ENCODE data around the gene UBE2R2.
"Not testable (repeated sequence)": the region's sequence is repeated elsewhere in the genome, so short reads cannot be mapped to it uniquely, and the experiment has no call there.

The UBE2R2 gene

DNA sequence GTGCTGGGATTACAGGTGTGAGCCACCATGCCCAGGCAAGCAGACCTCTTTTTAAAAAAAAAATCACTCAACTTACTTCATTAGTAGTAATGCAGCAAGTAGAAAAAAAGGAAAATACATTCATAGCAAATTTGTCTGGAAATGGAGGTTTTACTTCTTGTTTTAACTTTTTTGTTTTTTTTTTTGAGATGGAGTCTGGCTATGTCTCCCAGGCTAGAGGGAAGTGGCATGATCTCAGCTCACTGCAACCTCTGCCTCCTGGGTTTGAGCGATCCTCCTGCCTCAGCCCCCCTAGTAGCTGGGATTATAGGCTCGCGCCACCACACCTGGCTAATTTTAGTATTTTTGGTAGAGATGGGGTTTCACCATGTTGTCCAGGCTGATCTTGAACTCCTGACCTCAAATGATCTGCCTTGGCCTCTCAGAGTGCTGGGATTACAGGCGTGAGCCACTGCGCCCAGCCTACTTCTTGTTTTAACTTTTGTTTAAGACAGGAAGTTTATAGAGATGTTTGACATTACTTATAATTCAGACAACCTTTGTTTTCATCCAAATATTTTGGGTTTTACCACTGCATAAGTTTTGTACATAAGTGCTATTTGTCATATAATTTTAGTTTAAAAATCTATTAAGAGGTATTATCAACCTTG lies 26.5 kb downstream of the UBE2R2 start:
- DNase-seq (no peak), ATAC-seq (ENCODE audit: insufficient read depth, low read depth) (no peak)
- no peak overlapping the region for H3K4me2 ChIP-seq (ENCODE audit: insufficient read depth, low read length)
- H4K20me1 ChIP-seq (ENCODE audit: insufficient read depth, low read length), result peaks cover 65% of the 10 kb centered on the region
- no peak overlapping the region for H3K9ac ChIP-seq (ENCODE audit: low read depth, low read length)
- H3K27me3 ChIP-seq (ENCODE audit: insufficient read depth, low read length, poor library complexity), result no peaks in the 10 kb centered on the region
- H3K36me3 ChIP-seq (ENCODE audit: insufficient read depth, low read length), result peaks cover 3% of the 10 kb centered on the region
- TF ChIP-seq, protein P1, sequence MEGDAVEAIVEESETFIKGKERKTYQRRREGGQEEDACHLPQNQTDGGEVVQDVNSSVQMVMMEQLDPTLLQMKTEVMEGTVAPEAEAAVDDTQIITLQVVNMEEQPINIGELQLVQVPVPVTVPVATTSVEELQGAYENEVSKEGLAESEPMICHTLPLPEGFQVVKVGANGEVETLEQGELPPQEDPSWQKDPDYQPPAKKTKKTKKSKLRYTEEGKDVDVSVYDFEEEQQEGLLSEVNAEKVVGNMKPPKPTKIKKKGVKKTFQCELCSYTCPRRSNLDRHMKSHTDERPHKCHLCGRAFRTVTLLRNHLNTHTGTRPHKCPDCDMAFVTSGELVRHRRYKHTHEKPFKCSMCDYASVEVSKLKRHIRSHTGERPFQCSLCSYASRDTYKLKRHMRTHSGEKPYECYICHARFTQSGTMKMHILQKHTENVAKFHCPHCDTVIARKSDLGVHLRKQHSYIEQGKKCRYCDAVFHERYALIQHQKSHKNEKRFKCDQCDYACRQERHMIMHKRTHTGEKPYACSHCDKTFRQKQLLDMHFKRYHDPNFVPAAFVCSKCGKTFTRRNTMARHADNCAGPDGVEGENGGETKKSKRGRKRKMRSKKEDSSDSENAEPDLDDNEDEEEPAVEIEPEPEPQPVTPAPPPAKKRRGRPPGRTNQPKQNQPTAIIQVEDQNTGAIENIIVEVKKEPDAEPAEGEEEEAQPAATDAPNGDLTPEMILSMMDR (IDR thresholded peaks at IDR 0.05; ENCODE audit: borderline replicate concordance, extremely low read depth, low read length, poor library complexity, severe bottlenecking), result no peak
- TF ChIP-seq EZH2 (IDR thresholded peaks at IDR 0.05; ENCODE audit: borderline replicate concordance, low read depth, low read length, severe bottlenecking), result no peak
- H3K9me3 ChIP-seq (ENCODE audit: insufficient read depth, low read length, severe bottlenecking), result no peaks in the 10 kb centered on the region
- H2AFZ ChIP-seq (ENCODE audit: low read depth, low read length), result no peak overlapping the region
- H3K4me3 ChIP-seq (ENCODE audit: low read depth in 1 of 2, low read length in 2 of 2), result no peak overlapping the region
- H3K79me2 ChIP-seq (ENCODE audit: insufficient read depth, low read length), result peaks cover 99% of the 10 kb centered on the region
- no peak overlapping the region for H3K27ac ChIP-seq (ENCODE audit: low read length)
- H3K4me1 ChIP-seq (ENCODE audit: insufficient read depth, low read length), result no peaks in the 10 kb centered on the region

DNA sequence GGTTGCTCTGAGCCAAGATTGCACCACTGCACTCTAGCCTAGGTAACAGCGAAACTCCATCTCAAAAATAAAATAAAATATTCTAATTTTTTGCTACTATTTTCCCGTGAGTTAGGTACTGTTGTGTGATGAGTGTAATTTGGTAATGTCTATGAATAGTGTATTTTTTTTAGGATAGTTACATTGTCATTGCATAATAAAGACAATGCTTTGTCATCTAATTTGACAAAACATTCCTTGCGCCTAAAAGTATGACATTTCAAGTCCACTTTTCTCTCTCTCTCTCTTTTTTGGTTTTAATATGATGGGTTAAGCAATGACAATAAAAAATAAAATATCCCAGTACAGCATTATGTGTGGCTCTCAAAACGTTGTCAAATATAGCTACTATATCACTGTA lies 29.3 kb downstream of the UBE2R2 start:
- Histone ChIP-seq H3K4me3 (ENCODE audit: low read depth in 1 of 2, low read length in 2 of 2) (no peak overlapping the region), H3K79me2 (ENCODE audit: insufficient read depth, low read length) (peaks cover 99% of the 10 kb centered on the region), H3K9me3 (ENCODE audit: insufficient read depth, low read length, severe bottlenecking) (no peaks in the 10 kb centered on the region), H2AFZ (ENCODE audit: low read depth, low read length) (no peak overlapping the region), H3K9ac (ENCODE audit: low read depth, low read length) (no peak overlapping the region), H3K36me3 (ENCODE audit: insufficient read depth, low read length) (no peaks in the 10 kb centered on the region), H3K4me1 (ENCODE audit: insufficient read depth, low read length) (no peaks in the 10 kb centered on the region), H3K27ac (ENCODE audit: low read length) (no peak overlapping the region), H3K4me2 (ENCODE audit: insufficient read depth, low read length) (no peak overlapping the region), H3K27me3 (ENCODE audit: insufficient read depth, low read length, poor library complexity) (no peaks in the 10 kb centered on the region), H4K20me1 (ENCODE audit: insufficient read depth, low read length) (peaks cover 63% of the 10 kb centered on the region)
- no peak for DNase-seq
- no peak for ATAC-seq (ENCODE audit: insufficient read depth, low read depth)
- TF ChIP-seq, protein P1 (IDR thresholded peaks at IDR 0.05; ENCODE audit: borderline replicate concordance, extremely low read depth, low read length, poor library complexity, severe bottlenecking), result no peak
- TF ChIP-seq EZH2 (IDR thresholded peaks at IDR 0.05; ENCODE audit: borderline replicate concordance, low read depth, low read length, severe bottlenecking), result no peak

DNA sequence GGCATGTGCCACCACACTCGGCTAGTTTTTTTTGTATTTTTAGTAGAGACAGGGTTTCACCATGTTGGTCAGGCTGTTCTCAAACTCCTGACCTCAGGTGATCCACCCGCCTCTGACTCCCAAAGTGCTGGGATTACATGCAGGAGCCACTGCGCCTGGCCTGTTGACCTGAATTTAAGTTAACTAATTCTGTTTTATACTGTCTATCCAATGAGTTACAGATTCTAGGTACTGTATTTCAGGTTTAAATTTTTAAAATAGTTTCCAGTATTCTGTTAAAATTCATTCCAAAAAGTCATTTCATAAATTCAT lies 30.9 kb downstream of the UBE2R2 start:
- H3K4me1 ChIP-seq (ENCODE audit: insufficient read depth, low read length); H3K4me3 ChIP-seq (ENCODE audit: low read depth in 1 of 2, low read length in 2 of 2); ATAC-seq (ENCODE audit: insufficient read depth, low read depth); H3K4me2 ChIP-seq (ENCODE audit: insufficient read depth, low read length); DNase-seq; H3K36me3 ChIP-seq (ENCODE audit: insufficient read depth, low read length); H3K9me3 ChIP-seq (ENCODE audit: insufficient read depth, low read length, severe bottlenecking); H3K9ac ChIP-seq (ENCODE audit: low read depth, low read length); H2AFZ ChIP-seq (ENCODE audit: low read depth, low read length); H3K27me3 ChIP-seq (ENCODE audit: insufficient read depth, low read length, poor library complexity); H3K27ac ChIP-seq (ENCODE audit: low read length): not testable (repeated sequence)
- peaks cover 65% of the 10 kb centered on the region for H4K20me1 ChIP-seq (ENCODE audit: insufficient read depth, low read length)
- H3K79me2 ChIP-seq (ENCODE audit: insufficient read depth, low read length), result peaks cover 99% of the 10 kb centered on the region

DNA sequence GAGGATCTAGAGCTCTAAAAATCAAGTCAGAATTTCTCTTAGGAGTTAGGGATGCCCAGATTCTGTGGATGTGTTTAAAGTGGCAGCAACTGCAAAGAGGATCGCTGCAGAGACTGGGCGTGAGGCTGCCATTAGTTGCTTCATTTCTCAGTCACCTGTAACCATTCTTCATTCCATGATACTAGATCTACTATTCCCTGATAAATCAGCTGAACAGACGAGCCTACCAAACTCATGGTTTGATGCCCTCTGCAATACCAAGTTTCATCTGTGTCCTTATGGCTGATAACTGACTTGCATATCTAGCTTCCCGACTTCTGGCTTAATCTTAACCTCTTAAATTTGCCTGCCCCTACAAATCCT lies 33.3 kb downstream of the UBE2R2 start:
- no peaks in the 10 kb centered on the region for H3K27me3 ChIP-seq (ENCODE audit: insufficient read depth, low read length, poor library complexity)
- no peaks in the 10 kb centered on the region for H3K9me3 ChIP-seq (ENCODE audit: insufficient read depth, low read length, severe bottlenecking)
- H3K4me3 ChIP-seq (ENCODE audit: low read depth in 1 of 2, low read length in 2 of 2), result no peak overlapping the region
- ATAC-seq (ENCODE audit: insufficient read depth, low read depth), result no peak
- H3K4me1 ChIP-seq (ENCODE audit: insufficient read depth, low read length), result no peaks in the 10 kb centered on the region
- H4K20me1 ChIP-seq (ENCODE audit: insufficient read depth, low read length), result peaks cover 70% of the 10 kb centered on the region
- H3K4me2 ChIP-seq (ENCODE audit: insufficient read depth, low read length), result no peak overlapping the region
- H3K9ac ChIP-seq (ENCODE audit: low read depth, low read length), result no peak overlapping the region
- TF ChIP-seq EZH2 (IDR thresholded peaks at IDR 0.05; ENCODE audit: borderline replicate concordance, low read depth, low read length, severe bottlenecking), result no peak
- TF ChIP-seq, protein P1 (IDR thresholded peaks at IDR 0.05; ENCODE audit: borderline replicate concordance, extremely low read depth, low read length, poor library complexity, severe bottlenecking), result no peak
- no peak overlapping the region for H3K27ac ChIP-seq (ENCODE audit: low read length)
- no peak for DNase-seq
- H3K36me3 ChIP-seq (ENCODE audit: insufficient read depth, low read length), result peaks cover 6% of the 10 kb centered on the region; the same call in 1 of the 2 replicates
- H3K79me2 ChIP-seq (ENCODE audit: insufficient read depth, low read length), result peaks cover 99% of the 10 kb centered on the region
- H2AFZ ChIP-seq (ENCODE audit: low read depth, low read length), result no peak overlapping the region
